PC-3 (cell line): Measurements from ENCODE around the gene PRR20G.

Experiments
- EZH2 ChIP-seq: fragments of 300-600 bp; sonication (generic); IDR thresholded peaks from one replicate; pipeline ENCODE4 v1.6.1; 2017; ENCODE audit warnings: antibody characterized with exemption, mild to moderate bottlenecking, low read length; ENCODE audit not compliant: unreplicated experiment
- EZH2phosphoT487 ChIP-seq: fragments of 300-600 bp; sonication (generic); IDR thresholded peaks from 2 replicates; pipeline ENCODE4 v1.6.1; 2018; ENCODE audit warnings: mild to moderate bottlenecking, antibody characterized with exemption, low read length, borderline replicate concordance
- TF ChIP-seq, protein P1 (sequence below): fragments of 300-600 bp; sonication (generic); conservative IDR thresholded peaks from 2 replicates; pipeline ENCODE4 v1.5.1; 2017; ENCODE audit warnings: antibody characterized with exemption, low read depth, mild to moderate bottlenecking, low read length

DNA sequence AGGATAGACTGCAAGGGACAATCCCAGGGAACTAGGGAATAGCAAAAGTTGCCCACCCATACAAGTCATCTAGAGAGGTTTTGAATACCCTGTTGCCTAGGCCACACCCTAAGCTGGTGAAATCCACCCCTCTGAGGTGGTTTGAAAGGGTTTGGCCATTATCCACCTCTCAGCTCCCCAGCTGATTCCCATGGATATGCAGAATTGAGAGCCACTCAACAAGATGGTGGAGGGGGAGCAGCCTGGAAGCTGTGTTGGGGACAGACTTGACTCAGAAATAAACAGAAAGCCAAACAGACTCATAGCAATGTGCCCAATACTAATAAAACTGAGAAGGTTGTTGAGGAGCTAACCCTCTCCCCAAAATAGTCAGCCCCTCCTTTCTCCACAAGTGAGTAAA, 10.9 kb downstream of the PRR20G start:
- TF ChIP-seq, protein P1, sequence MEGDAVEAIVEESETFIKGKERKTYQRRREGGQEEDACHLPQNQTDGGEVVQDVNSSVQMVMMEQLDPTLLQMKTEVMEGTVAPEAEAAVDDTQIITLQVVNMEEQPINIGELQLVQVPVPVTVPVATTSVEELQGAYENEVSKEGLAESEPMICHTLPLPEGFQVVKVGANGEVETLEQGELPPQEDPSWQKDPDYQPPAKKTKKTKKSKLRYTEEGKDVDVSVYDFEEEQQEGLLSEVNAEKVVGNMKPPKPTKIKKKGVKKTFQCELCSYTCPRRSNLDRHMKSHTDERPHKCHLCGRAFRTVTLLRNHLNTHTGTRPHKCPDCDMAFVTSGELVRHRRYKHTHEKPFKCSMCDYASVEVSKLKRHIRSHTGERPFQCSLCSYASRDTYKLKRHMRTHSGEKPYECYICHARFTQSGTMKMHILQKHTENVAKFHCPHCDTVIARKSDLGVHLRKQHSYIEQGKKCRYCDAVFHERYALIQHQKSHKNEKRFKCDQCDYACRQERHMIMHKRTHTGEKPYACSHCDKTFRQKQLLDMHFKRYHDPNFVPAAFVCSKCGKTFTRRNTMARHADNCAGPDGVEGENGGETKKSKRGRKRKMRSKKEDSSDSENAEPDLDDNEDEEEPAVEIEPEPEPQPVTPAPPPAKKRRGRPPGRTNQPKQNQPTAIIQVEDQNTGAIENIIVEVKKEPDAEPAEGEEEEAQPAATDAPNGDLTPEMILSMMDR: no peak
- TF ChIP-seq EZH2 (no peak), EZH2phosphoT487 (no peak)
